ENCODE measurements around the gene DNAH12. TPM values are rescaled to one million over a fixed set of nuclear protein-coding genes. Genes with fewer than 3 reads are reported as not detected.

Gene DNAH12
- total and polyA plus RNA-seq, 4 donors, result 2.8 to 7.8 (median 6.0) TPM

DNA sequence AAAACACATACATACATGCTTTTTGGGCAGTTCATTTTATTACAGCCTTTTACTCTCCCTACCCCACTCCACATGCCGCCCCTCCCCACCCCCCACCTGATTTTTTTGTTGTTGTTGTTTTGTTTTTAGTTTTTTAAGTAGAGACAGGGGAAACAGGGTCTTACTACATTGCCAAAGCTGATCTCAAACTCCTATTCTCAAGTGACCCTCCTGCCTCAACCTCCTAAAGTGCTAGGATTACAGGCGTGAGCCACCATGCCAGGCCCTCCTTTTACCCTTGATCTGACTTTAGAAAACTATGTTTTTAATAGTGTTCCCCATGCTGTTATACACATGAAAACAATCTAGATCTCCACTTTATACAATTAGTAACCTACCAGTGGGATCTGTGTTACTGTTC, 26.7 kb upstream of the DNAH12 start:
- Histone ChIP-seq H3K36me3 (ENCODE audit: control insufficient read depth, insufficient read depth, low read length) (peaks cover 37% of the 10 kb centered on the region), H3K4me3 (ENCODE audit: low read depth, low read length) (no peak overlapping the region), H3K27me3 (ENCODE audit: control insufficient read depth, insufficient read depth, low read length) (no peaks in the 10 kb centered on the region), H3K4me1 (ENCODE audit: control insufficient read depth, insufficient read depth, low read length) (no peaks in the 10 kb centered on the region), H3K9me3 (ENCODE audit: control insufficient read depth, insufficient read depth, low read length) (no peaks in the 10 kb centered on the region), H3K27ac (ENCODE audit: low read depth, low read length) (no peak overlapping the region)
- no peak for DNase-seq (ENCODE audit: low read depth in 4 of 6, low spot score in 6 of 6)
- no CpG with 5 or more reads among the region's 2 CpGs for WGBS (ENCODE audit: insufficient coverage)

DNA sequence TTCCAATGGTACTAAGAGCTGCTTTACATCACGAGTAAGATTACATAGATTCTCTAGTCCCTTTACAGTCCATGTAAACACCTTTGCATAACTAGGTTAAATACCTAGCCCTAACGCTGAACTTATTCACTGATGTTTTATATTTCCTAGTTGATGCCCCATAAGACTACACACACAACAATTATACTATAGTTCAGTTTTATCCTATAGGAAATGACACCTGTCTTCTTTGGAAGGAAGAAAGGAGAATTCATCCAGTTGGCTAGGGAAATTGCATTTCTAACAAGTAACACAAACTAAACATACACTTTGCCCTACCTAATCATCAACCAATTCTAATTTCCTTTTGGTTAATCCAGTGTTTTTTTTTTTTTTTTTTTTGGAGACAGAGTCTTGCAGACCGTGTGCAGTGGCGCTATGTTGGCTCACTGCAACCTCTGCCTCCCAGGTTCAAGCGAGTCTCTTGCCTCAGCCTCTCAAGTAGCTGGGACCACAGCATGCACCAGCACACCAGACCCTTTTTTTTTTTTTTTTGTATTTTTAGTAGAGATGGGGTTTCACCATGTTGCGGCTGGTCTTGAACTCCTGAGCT, 25.8 kb upstream of the DNAH12 start:
- Histone ChIP-seq H3K4me1 (ENCODE audit: control insufficient read depth, insufficient read depth, low read length) (no peaks in the 10 kb centered on the region), H3K36me3 (ENCODE audit: control insufficient read depth, insufficient read depth, low read length) (peaks cover 43% of the 10 kb centered on the region), H3K9me3 (ENCODE audit: control insufficient read depth, insufficient read depth, low read length) (no peaks in the 10 kb centered on the region), H3K27ac (ENCODE audit: low read depth, low read length) (no peak overlapping the region), H3K4me3 (ENCODE audit: low read depth, low read length) (no peak overlapping the region), H3K27me3 (ENCODE audit: control insufficient read depth, insufficient read depth, low read length) (no peaks in the 10 kb centered on the region)
- WGBS (ENCODE audit: insufficient coverage), result no CpG with 5 or more reads among the region's 6 CpGs
- no peak for DNase-seq (ENCODE audit: low read depth in 4 of 6, low spot score in 6 of 6)

DNA sequence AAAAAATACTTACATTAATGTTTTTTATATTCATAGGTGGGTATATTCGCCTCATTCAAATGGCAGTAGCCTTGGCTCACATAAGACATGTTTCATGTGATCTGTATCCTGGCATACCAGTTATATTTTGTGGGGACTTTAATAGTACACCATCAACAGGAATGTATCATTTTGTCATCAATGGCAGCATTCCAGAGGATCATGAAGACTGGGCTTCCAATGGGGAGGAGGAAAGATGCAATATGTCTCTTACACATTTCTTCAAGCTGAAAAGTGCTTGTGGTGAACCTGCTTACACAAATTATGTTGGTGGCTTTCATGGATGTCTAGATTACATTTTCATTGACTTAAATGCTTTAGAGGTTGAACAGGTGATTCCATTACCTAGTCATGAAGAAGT, 15.4 kb upstream of the DNAH12 start:
- no peaks in the 10 kb centered on the region for H3K9me3 ChIP-seq (ENCODE audit: control insufficient read depth, insufficient read depth, low read length)
- peaks cover 8% of the 10 kb centered on the region for H3K36me3 ChIP-seq (ENCODE audit: control insufficient read depth, insufficient read depth, low read length)
- no CpG with 5 or more reads among the region's 1 CpG for WGBS (ENCODE audit: insufficient coverage)
- no peak overlapping the region for H3K4me3 ChIP-seq (ENCODE audit: low read depth, low read length)
- H3K27me3 ChIP-seq (ENCODE audit: control insufficient read depth, insufficient read depth, low read length), result no peaks in the 10 kb centered on the region
- H3K4me1 ChIP-seq (ENCODE audit: control insufficient read depth, insufficient read depth, low read length), result peaks cover 26% of the 10 kb centered on the region
- H3K27ac ChIP-seq (ENCODE audit: low read depth, low read length), result no peak overlapping the region
- DNase-seq (ENCODE audit: low read depth in 4 of 6, low spot score in 6 of 6), result no peak

DNA sequence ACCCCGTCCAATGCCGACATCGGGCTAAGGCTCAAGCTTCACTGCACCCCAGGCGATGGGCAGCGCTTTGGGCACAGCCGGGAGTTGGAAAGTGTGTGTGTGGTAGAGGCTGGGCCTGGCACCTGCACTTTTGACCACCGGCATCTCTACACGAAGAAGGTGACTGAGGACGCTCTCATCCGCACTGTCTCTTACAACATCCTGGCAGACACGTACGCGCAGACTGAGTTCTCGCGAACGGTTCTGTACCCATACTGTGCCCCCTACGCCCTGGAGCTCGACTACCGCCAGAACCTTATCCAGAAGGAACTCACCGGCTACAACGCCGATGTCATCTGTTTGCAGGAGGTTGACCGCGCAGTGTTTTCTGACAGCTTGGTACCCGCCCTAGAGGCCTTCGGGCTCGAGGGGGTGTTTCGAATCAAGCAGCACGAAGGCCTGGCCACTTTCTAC, 13.0 kb upstream of the DNAH12 start:
- Histone ChIP-seq H3K36me3 (ENCODE audit: control insufficient read depth, insufficient read depth, low read length) (peaks cover 4% of the 10 kb centered on the region), H3K27me3 (ENCODE audit: control insufficient read depth, insufficient read depth, low read length) (no peaks in the 10 kb centered on the region), H3K9me3 (ENCODE audit: control insufficient read depth, insufficient read depth, low read length) (no peaks in the 10 kb centered on the region), H3K4me1 (ENCODE audit: control insufficient read depth, insufficient read depth, low read length) (peaks cover 26% of the 10 kb centered on the region), H3K27ac (ENCODE audit: low read depth, low read length) (no peak overlapping the region), H3K4me3 (ENCODE audit: low read depth, low read length) (peak overlapping the region; percentile 93)
- peak in 1 of 6 donors; percentile 4 for DNase-seq (ENCODE audit: low read depth in 4 of 6, low spot score in 6 of 6)
- 5% methylated on average over 26 of the region's 29 CpGs for WGBS (ENCODE audit: insufficient coverage)

DNA sequence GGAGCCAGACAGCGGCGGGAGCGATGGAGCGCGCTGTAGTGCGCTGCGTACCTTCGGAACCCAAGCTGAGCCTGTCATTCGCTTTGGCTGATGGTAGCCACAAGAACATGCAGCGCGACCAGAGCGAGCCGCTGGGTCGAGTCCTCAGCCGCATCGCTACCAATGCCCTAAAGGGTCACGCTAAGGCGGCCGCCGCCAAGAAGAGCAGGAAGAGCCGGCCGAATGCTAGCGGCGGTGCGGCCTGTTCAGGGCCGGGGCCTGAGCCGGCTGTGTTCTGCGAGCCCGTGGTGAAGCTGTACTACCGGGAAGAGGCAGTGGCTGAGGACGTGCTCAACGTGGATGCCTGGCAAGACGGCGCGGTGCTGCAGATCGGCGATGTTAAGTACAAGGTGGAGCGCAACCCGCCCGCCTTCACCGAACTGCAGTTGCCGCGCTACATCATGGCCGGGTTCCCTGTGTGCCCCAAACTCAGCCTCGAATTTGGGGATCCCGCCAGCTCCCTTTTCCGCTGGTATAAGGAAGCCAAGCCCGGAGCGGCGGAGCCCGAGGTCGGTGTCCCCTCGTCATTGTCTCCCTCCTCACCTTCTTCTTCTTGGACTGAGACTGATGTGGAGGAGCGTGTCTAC, 12.4 kb upstream of the DNAH12 start:
- no peak for DNase-seq (ENCODE audit: low read depth in 4 of 6, low spot score in 6 of 6)
- H3K9me3 ChIP-seq (ENCODE audit: control insufficient read depth, insufficient read depth, low read length), result no peaks in the 10 kb centered on the region
- peak overlapping the region; percentile 93 for H3K4me3 ChIP-seq (ENCODE audit: low read depth, low read length)
- peak overlapping the region; percentile 85 for H3K27ac ChIP-seq (ENCODE audit: low read depth, low read length)
- no peaks in the 10 kb centered on the region for H3K27me3 ChIP-seq (ENCODE audit: control insufficient read depth, insufficient read depth, low read length)
- peaks cover 4% of the 10 kb centered on the region for H3K36me3 ChIP-seq (ENCODE audit: control insufficient read depth, insufficient read depth, low read length)
- H3K4me1 ChIP-seq (ENCODE audit: control insufficient read depth, insufficient read depth, low read length), result peaks cover 26% of the 10 kb centered on the region
- WGBS (ENCODE audit: insufficient coverage), result under 1% methylated on average over 53 of the region's 54 CpGs

DNA sequence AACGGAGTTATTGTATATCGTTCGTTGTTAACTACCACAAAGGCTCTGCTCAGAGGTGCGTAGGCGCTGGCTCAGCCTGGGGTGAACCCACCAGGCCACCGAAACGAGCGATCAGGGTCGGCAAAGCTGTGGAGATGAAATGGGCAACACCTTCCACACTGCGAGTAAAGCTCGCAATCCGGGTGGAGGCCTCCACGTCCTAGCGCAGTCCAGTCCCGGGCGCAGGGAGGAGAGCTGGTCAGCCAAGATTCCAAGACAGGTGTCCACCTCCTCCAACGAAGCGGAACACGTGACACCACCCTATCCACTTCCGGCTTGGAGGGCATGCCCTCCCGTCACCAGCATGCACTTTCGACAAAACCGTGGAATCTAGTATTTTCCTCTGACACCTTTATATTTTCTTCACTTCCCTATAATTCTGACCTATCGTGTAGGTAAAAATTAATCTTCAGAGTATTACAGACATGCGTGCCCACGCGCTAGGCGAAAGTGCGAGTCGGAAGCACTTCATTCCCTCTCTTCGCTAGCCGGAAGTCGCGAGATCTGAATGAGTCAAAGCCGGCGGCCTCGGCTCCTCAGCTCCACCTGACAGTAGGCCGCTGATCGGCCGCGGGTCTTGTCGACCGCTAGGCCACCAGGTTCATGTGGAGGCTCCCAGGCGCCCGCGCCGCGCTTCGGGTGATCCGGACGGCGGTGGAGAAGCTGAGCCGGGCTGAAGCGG, 11.8 kb upstream of the DNAH12 start, which contains the start of gene PDE12:
TSS of gene PDE12 (plus strand) at position 537 of the 721 bp plus-strand sequence. CDS start at position 643, 106 bp downstream.
- Histone ChIP-seq H3K4me3 (ENCODE audit: low read depth, low read length) (peak within 1 kb of the TSS; percentile 93), H3K36me3 (ENCODE audit: control insufficient read depth, insufficient read depth, low read length) (peaks cover 4% of the 10 kb centered on the region), H3K9me3 (ENCODE audit: control insufficient read depth, insufficient read depth, low read length) (no peaks in the 10 kb centered on the region), H3K27me3 (ENCODE audit: control insufficient read depth, insufficient read depth, low read length) (no peaks in the 10 kb centered on the region), H3K27ac (ENCODE audit: low read depth, low read length) (peak within 1 kb of the TSS; percentile 85), H3K4me1 (ENCODE audit: control insufficient read depth, insufficient read depth, low read length) (peaks cover 26% of the 10 kb centered on the region)
- WGBS (ENCODE audit: insufficient coverage), result 0% methylated on average over 51 of the region's 54 CpGs
- peak; percentile 83 to 98 (median 90) for DNase-seq (ENCODE audit: low read depth in 4 of 6, low spot score in 6 of 6)

DNA sequence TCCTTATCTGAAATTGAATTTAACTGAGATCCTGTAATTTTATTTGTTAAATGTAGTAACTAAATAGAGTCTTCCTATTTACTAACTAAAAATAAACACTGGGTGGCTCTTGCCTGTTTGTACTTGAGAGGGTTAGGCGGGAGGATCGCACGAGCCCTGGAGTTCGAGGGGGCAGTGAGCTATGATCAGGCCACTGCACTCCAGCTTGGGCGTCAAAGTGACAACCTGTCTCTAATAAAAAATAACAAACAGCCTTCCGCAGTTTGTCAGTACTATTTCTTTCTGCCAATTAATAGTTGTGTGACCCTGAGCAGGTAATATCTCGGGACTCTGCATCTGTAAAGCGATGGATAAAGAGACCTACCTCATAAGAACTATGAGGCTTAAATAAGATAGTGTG, 11.2 kb upstream of the DNAH12 start:
- Histone ChIP-seq H3K4me1 (ENCODE audit: control insufficient read depth, insufficient read depth, low read length) (peaks cover 26% of the 10 kb centered on the region), H3K27me3 (ENCODE audit: control insufficient read depth, insufficient read depth, low read length) (no peaks in the 10 kb centered on the region), H3K36me3 (ENCODE audit: control insufficient read depth, insufficient read depth, low read length) (peaks cover 4% of the 10 kb centered on the region), H3K4me3 (ENCODE audit: low read depth, low read length) (peak overlapping the region; percentile 93), H3K27ac (ENCODE audit: low read depth, low read length) (peak overlapping the region; percentile 85), H3K9me3 (ENCODE audit: control insufficient read depth, insufficient read depth, low read length) (no peaks in the 10 kb centered on the region)
- WGBS (ENCODE audit: insufficient coverage), result 17% methylated on average over 2 of the region's 8 CpGs
- no peak for DNase-seq (ENCODE audit: low read depth in 4 of 6, low spot score in 6 of 6)

DNA sequence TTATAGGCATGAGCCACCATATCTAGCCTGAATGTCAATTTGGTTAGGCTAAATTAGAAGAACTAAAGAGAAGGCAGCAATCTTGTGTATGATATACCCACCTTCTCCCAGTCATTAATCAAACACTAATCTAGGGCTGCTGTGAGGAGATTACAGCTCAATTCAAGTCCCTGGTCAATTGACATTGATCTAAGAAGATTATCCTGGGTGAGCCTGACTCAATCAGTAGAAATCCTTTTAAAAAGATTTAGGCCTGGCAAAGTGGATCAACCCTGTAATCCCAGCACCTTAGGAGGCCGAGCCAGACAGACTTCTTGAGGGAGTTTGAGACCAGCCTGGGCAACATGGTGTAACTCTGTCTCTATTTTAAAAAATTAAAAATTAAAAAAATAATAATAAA, 2.5 kb upstream of the DNAH12 start:
- Histone ChIP-seq H3K27me3 (ENCODE audit: control insufficient read depth, insufficient read depth, low read length) (no peaks in the 10 kb centered on the region), H3K9me3 (ENCODE audit: control insufficient read depth, insufficient read depth, low read length) (no peaks in the 10 kb centered on the region), H3K27ac (ENCODE audit: low read depth, low read length) (no peak overlapping the region), H3K36me3 (ENCODE audit: control insufficient read depth, insufficient read depth, low read length) (no peaks in the 10 kb centered on the region), H3K4me3 (ENCODE audit: low read depth, low read length) (no peak overlapping the region), H3K4me1 (ENCODE audit: control insufficient read depth, insufficient read depth, low read length) (peaks cover 16% of the 10 kb centered on the region)
- WGBS (ENCODE audit: insufficient coverage), result no CpG with 5 or more reads among the region's 1 CpG
- no peak for DNase-seq (ENCODE audit: low read depth in 4 of 6, low spot score in 6 of 6)

DNA sequence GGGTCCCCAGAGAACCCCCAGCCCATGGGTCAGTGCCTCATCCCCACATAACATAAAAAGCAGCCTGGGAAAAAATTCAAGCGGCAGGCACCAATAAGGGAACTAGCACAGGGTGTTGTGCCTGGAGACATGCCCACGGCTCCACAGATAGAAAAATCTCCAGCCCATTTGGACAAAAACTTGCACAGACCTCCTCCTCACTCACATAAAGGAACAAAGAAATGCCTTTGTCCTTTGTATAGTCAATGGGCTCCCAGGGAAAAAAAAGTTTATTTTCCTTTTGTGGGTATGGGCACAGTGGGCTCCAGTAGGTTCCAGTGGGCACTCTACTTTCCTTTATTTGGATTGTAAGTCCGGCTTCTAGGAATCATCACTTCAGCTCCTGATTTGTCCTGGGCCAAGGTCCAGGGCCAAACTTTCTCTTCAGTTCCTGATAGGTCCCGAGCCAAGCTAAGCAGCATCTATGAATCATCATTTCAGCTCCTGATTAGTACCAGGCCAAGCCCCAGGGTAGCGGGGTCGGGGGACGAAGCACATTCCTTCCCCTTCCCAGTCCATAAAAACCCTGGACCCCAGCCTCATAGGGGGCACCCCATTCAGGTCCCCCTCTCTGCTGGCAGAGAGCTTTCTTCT, 1.6 kb upstream of the DNAH12 start:
- WGBS (ENCODE audit: insufficient coverage), result 54% methylated on average over 7 of the region's 7 CpGs
- Histone ChIP-seq H3K9me3 (ENCODE audit: control insufficient read depth, insufficient read depth, low read length) (no peaks in the 10 kb centered on the region), H3K36me3 (ENCODE audit: control insufficient read depth, insufficient read depth, low read length) (no peaks in the 10 kb centered on the region), H3K4me1 (ENCODE audit: control insufficient read depth, insufficient read depth, low read length) (peaks cover 16% of the 10 kb centered on the region), H3K27ac (ENCODE audit: low read depth, low read length) (no peak overlapping the region), H3K4me3 (ENCODE audit: low read depth, low read length) (no peak overlapping the region), H3K27me3 (ENCODE audit: control insufficient read depth, insufficient read depth, low read length) (no peaks in the 10 kb centered on the region)
- peak in 2 of 6 donors; percentile 15 to 38 for DNase-seq (ENCODE audit: low read depth in 4 of 6, low spot score in 6 of 6)
